ENCODE results near the gene PCSK5.

DNA sequence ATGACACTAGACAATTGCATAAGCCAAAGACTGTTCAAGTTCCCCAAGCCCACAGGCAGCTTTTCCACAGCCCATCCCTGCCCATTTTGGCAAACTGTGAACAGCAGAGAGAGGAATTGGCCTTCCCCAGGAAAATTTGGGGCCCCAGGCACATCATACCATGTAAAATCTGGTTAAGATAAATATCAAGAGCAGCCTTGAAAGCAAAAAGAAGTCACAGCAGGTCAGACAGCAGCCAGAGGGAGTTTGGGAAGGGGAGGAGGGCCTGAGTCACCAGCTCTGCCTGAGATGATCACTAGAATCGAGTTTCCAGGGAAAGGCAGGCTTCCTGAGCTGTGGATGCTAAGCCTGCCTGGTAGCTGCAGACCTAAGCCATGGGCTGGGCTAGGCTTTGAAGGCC, 324.6 kb downstream of the PCSK5 start:
- TF ChIP-seq, protein P1, sequence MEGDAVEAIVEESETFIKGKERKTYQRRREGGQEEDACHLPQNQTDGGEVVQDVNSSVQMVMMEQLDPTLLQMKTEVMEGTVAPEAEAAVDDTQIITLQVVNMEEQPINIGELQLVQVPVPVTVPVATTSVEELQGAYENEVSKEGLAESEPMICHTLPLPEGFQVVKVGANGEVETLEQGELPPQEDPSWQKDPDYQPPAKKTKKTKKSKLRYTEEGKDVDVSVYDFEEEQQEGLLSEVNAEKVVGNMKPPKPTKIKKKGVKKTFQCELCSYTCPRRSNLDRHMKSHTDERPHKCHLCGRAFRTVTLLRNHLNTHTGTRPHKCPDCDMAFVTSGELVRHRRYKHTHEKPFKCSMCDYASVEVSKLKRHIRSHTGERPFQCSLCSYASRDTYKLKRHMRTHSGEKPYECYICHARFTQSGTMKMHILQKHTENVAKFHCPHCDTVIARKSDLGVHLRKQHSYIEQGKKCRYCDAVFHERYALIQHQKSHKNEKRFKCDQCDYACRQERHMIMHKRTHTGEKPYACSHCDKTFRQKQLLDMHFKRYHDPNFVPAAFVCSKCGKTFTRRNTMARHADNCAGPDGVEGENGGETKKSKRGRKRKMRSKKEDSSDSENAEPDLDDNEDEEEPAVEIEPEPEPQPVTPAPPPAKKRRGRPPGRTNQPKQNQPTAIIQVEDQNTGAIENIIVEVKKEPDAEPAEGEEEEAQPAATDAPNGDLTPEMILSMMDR (IDR thresholded peaks at IDR 0.05): no peak
- no peak for TF ChIP-seq POLR2A (IDR thresholded peaks at IDR 0.05; ENCODE audit: low read depth)
